Neuronal stem cell (in vitro differentiated cells): ENCODE results near the gene NEK2.
"Not testable (repeated sequence)": the region's sequence is repeated elsewhere in the genome, so short reads cannot be mapped to it uniquely, and the experiment has no call there.

Experiments used
- DNase-seq: peaks from one replicate; pipeline ENCODE4 v3.0.0-alpha.2; 2013; ENCODE audit warnings: low spot score
- H2AFZ ChIP-seq: one replicate; pipeline ENCODE4 v1.6.1; 2013; ENCODE audit warnings: mild to moderate bottlenecking, low read length, inconsistent platforms
- H2AK5ac ChIP-seq: 2 replicates; pipeline ENCODE4 v1.6.1; 2013; ENCODE audit warnings: low read depth, mild to moderate bottlenecking, inconsistent platforms, low read length, moderate library complexity, mixed read lengths
- H2BK120ac ChIP-seq: 2 replicates; pipeline ENCODE4 v1.6.1; 2013; ENCODE audit warnings: low read depth, mild to moderate bottlenecking, inconsistent platforms, low read length, moderate library complexity, mixed read lengths
- H2BK12ac ChIP-seq: one replicate; pipeline ENCODE4 v1.6.1; 2013; ENCODE audit warnings: low read length, inconsistent platforms
- H2BK15ac ChIP-seq: 2 replicates; pipeline ENCODE4 v1.6.1; 2013; ENCODE audit warnings: mild to moderate bottlenecking, low read length, inconsistent platforms, mixed read lengths
- H2BK5ac ChIP-seq: one replicate; pipeline ENCODE4 v1.6.1; 2013; ENCODE audit warnings: inconsistent platforms, mild to moderate bottlenecking, low read length, moderate library complexity
- H3K14ac ChIP-seq: one replicate; pipeline ENCODE4 v1.6.1; 2013; ENCODE audit warnings: low read length, inconsistent platforms
- H3K18ac ChIP-seq: 2 replicates; pipeline ENCODE4 v1.6.1; 2013; ENCODE audit warnings: low read length, inconsistent platforms
- H3K23ac ChIP-seq: 2 replicates; pipeline ENCODE4 v1.6.1; 2013; ENCODE audit warnings: low read depth, mild to moderate bottlenecking, mixed read lengths, low read length, inconsistent platforms; ENCODE audit not compliant: poor library complexity
- H3K27ac ChIP-seq: replicated peaks from 3 replicates; pipeline ENCODE4 v1.5.1; 2013; ENCODE audit warnings: low read length, inconsistent platforms
- H3K27me3 ChIP-seq, 3 experiments: 2 replicates each; pipeline ENCODE4 v1.6.1; 2013; ENCODE audit warnings: low read length in 3 of 3, mild to moderate bottlenecking in 2 of 3, inconsistent platforms in 1 of 3, low read depth in 1 of 3, mixed read lengths in 1 of 3, moderate library complexity in 1 of 3; ENCODE audit not compliant: control insufficient read depth in 3 of 3, insufficient read depth in 3 of 3
- H3K36me3 ChIP-seq, 2 donors: replicated peaks in 1 of 2; 2 replicates each; pipeline ENCODE4 v1.6.1; 2013; ENCODE audit warnings: low read length in 2 of 2; ENCODE audit not compliant: control insufficient read depth in 2 of 2, insufficient read depth in 2 of 2
- H3K4ac ChIP-seq: 2 replicates; pipeline ENCODE4 v1.6.1; 2013; ENCODE audit warnings: inconsistent platforms, mild to moderate bottlenecking, low read length, moderate library complexity
- H3K4me1 ChIP-seq, 2 donors: 1 replicate in 1 of 2; 2 replicates in 1 of 2; pipeline ENCODE4 v1.6.1; 2013; ENCODE audit warnings: low read length in 2 of 2, low read depth in 1 of 2; ENCODE audit not compliant: control insufficient read depth in 2 of 2, insufficient read depth in 1 of 2
- H3K4me2 ChIP-seq: one replicate; pipeline ENCODE4 v1.6.1; 2013; ENCODE audit warnings: mild to moderate bottlenecking, low read length, inconsistent platforms; ENCODE audit not compliant: insufficient read depth, poor library complexity, severe bottlenecking
- H3K4me3 ChIP-seq, 2 donors: 2 replicates each; pipeline ENCODE4 v1.5.1; 2013; ENCODE audit warnings: low read length in 2 of 2, mild to moderate bottlenecking in 2 of 2, inconsistent platforms in 1 of 2, moderate library complexity in 1 of 2
- H3K79me1 ChIP-seq: one replicate; pipeline ENCODE4 v1.6.1; 2013; ENCODE audit warnings: low read depth, mild to moderate bottlenecking, inconsistent platforms, low read length, moderate library complexity
- H3K9ac ChIP-seq: one replicate; pipeline ENCODE4 v1.6.1; 2013; ENCODE audit warnings: mild to moderate bottlenecking, low read depth, low read length, inconsistent platforms; ENCODE audit not compliant: poor library complexity
- H3K9me3 ChIP-seq, 2 donors: replicated peaks in 1 of 2; 2 replicates each; pipeline versions ENCODE3 to v1.6.1; 2013; ENCODE audit warnings: low read length in 2 of 2, mild to moderate bottlenecking in 2 of 2, inconsistent platforms in 1 of 2, low read depth in 1 of 2, mixed read lengths in 1 of 2, moderate library complexity in 1 of 2; ENCODE audit not compliant: control insufficient read depth in 2 of 2, insufficient read depth in 1 of 2
- H4K8ac ChIP-seq: one replicate; pipeline ENCODE4 v1.6.1; 2013; ENCODE audit warnings: low read depth, mild to moderate bottlenecking, inconsistent platforms, low read length, moderate library complexity
- H4K91ac ChIP-seq: one replicate; pipeline ENCODE4 v1.6.1; 2013; ENCODE audit warnings: low read length, low read depth, mild to moderate bottlenecking, inconsistent platforms; ENCODE audit not compliant: poor library complexity
- WGBS, 2 donors: extraction: QIAGEN DNeasy Blood & Tissue Kit; methylation state at CpG; one replicate each; pipeline ENCODE4 v1.1.7; 2013; ENCODE audit warnings: missing lambda C conversion rate in 2 of 2, mixed read lengths in 1 of 2; ENCODE audit not compliant: insufficient read length in 2 of 2, insufficient replicate concordance in 1 of 2; ENCODE audit errors: extremely low coverage in 2 of 2; 5-methylcytosine and 5-hydroxymethylcytosine counted together

Gene NEK2

GRCh38 chr1:211646566-211646965 is 28.9 kb downstream of the NEK2 start:
- no peak overlapping the region for H2BK5ac ChIP-seq
- H3K36me3 ChIP-seq: no peaks in the 10 kb centered on the region
- H3K23ac ChIP-seq: no peak overlapping the region
- no peak for DNase-seq
- H4K91ac ChIP-seq: no peak overlapping the region
- no peak overlapping the region for H2BK120ac ChIP-seq
- H2AK5ac ChIP-seq: no peak overlapping the region
- H3K27ac ChIP-seq: no peak overlapping the region
- no peak overlapping the region for H2BK12ac ChIP-seq
- H3K79me1 ChIP-seq: no peaks in the 10 kb centered on the region
- no peak overlapping the region for H3K4ac ChIP-seq
- H3K4me2 ChIP-seq: no peak overlapping the region
- no peak overlapping the region for H3K4me3 ChIP-seq
- H3K4me1 ChIP-seq: peaks cover 0 to 10% of the 10 kb centered on the region in 2 donors
- peaks cover 0 to 30% (median 0%) of the 10 kb centered on the region in 3 experiments for H3K27me3 ChIP-seq
- no peak overlapping the region for H3K14ac ChIP-seq
- H3K9ac ChIP-seq: no peak overlapping the region
- H4K8ac ChIP-seq: no peak overlapping the region
- no peaks in the 10 kb centered on the region for H3K9me3 ChIP-seq
- no CpG with 5 or more reads among the region's 1 CpG for WGBS, 2 donors
- H2BK15ac ChIP-seq: no peak overlapping the region
- no peak overlapping the region for H2AFZ ChIP-seq
- no peak overlapping the region for H3K18ac ChIP-seq

GRCh38 chr1:211645601-211646000 is 29.8 kb downstream of the NEK2 start:
- not testable (repeated sequence) for H4K91ac ChIP-seq, H3K79me1 ChIP-seq, H3K27ac ChIP-seq, H3K4me3 ChIP-seq, H3K4me1 ChIP-seq, H3K14ac ChIP-seq, H3K4me2 ChIP-seq, H4K8ac ChIP-seq, H3K18ac ChIP-seq, H3K4ac ChIP-seq, H2BK120ac ChIP-seq, DNase-seq, H3K9ac ChIP-seq, H2AFZ ChIP-seq, H3K23ac ChIP-seq, H3K9me3 ChIP-seq, H2BK12ac ChIP-seq, H2AK5ac ChIP-seq, H3K36me3 ChIP-seq, H2BK15ac ChIP-seq, H2BK5ac ChIP-seq
- no CpG with 5 or more reads among the region's 5 CpGs for whole genome bisulfite sequencing, 2 donors
- peaks cover 0 to 25% (median 0%) of the 10 kb centered on the region in 3 experiments for H3K27me3 ChIP-seq

- Histone ChIP-seq H2BK120ac (no peak overlapping the region), H2AK5ac (no peak overlapping the region), H3K4me1 (peaks cover 0 to 10% of the 10 kb centered on the region in 2 donors), H3K18ac (no peak overlapping the region), H3K79me1 (no peaks in the 10 kb centered on the region), H3K23ac (no peak overlapping the region), H3K27me3 (peaks cover 0 to 25% (median 0%) of the 10 kb centered on the region in 3 experiments), H3K9ac (no peak overlapping the region), H3K9me3 (no peaks in the 10 kb centered on the region), H2BK15ac (no peak overlapping the region), H3K4ac (no peak overlapping the region), H3K36me3 (no peaks in the 10 kb centered on the region), H3K27ac (no peak overlapping the region), H3K4me2 (no peak overlapping the region), H4K91ac (no peak overlapping the region), H3K4me3 (no peak overlapping the region), H2BK12ac (no peak overlapping the region), H2AFZ (no peak overlapping the region), H2BK5ac (no peak overlapping the region), H3K14ac (no peak overlapping the region), H4K8ac (no peak overlapping the region)
- DNase-seq: no peak
- no CpG with 5 or more reads among the region's 2 CpGs for WGBS, 2 donors
Measured at GRCh38 chr1:211644653-211645052, 30.8 kb downstream of the NEK2 start.

- Histone ChIP-seq H3K4ac (no peak overlapping the region), H3K18ac (peak overlapping the region; percentile 52), H3K36me3 (no peaks in the 10 kb centered on the region), H3K23ac (no peak overlapping the region), H3K4me2 (no peak overlapping the region), H3K4me1 (peaks cover 0 to 10% of the 10 kb centered on the region in 2 donors), H2BK15ac (no peak overlapping the region), H2AK5ac (peak overlapping the region; percentile 54), H3K79me1 (no peaks in the 10 kb centered on the region), H2BK5ac (peak overlapping the region; percentile 19), H2AFZ (peak overlapping the region; percentile 64), H3K27me3 (peaks cover 0 to 23% (median 0%) of the 10 kb centered on the region in 3 experiments), H4K91ac (no peak overlapping the region), H2BK120ac (no peak overlapping the region), H3K14ac (no peak overlapping the region), H3K9me3 (no peaks in the 10 kb centered on the region), H3K4me3 (no peak overlapping the region), H3K9ac (no peak overlapping the region), H2BK12ac (no peak overlapping the region), H3K27ac (no peak overlapping the region), H4K8ac (no peak overlapping the region)
- WGBS, 2 donors: no CpG with 5 or more reads among the region's 20 CpGs
- no peak for DNase-seq
Measured at GRCh38 chr1:211643324-211644212, 31.9 kb downstream of the NEK2 start.
